A673 (cell line): ENCODE results near the gene BICD2.

Source experiments
- CTCF ChIP-seq: fragments of 300-800, 200-600 bp; sonication (generic); conservative IDR thresholded peaks from 2 replicates; pipeline ENCODE4 v1.5.1; 2017; ENCODE audit warnings: low read depth, mild to moderate bottlenecking, antibody characterized with exemption, low read length, moderate library complexity, mixed read lengths
- EZH2 ChIP-seq: fragments of 200-600 bp; sonication (generic); IDR thresholded peaks from 2 replicates; pipeline ENCODE4 v1.6.1; 2017; ENCODE audit warnings: borderline replicate concordance, low read depth, mild to moderate bottlenecking, mixed read lengths, antibody characterized with exemption, low read length; ENCODE audit not compliant: poor library complexity, severe bottlenecking

GRCh38 chr9:92759446-92759845 is 5.2 kb downstream of the BICD2 start:
- TF ChIP-seq CTCF: no peak
- no peak for TF ChIP-seq EZH2
